Neural cell (in vitro differentiated cells): ENCODE results near the gene ADRA2B. TPM values are rescaled to one million over a fixed set of nuclear protein-coding genes. Genes with fewer than 3 reads are reported as not detected.

ENCODE experiments used
- H2AFZ ChIP-seq: fragments of 200-600, 300-800 bp; sonication (generic), shearing (Covaris generic); 2 replicates; pipeline ENCODE4 v1.6.0; 2014; ENCODE audit warnings: low read depth, mild to moderate bottlenecking, antibody characterized with exemption, low read length, moderate library complexity
- H3F3A ChIP-seq: fragments of 200-600 bp; shearing (Covaris generic); 2 replicates; pipeline ENCODE4 v1.6.1; 2016; ENCODE audit warnings: mild to moderate bottlenecking, moderate library complexity, mixed read lengths, antibody characterized with exemption, low read length; ENCODE audit not compliant: insufficient read depth, poor library complexity, severe bottlenecking
- H3K27ac ChIP-seq: fragments of 200-600, 300-800 bp; sonication (generic), shearing (Covaris generic); 2 replicates; pipeline ENCODE4 v1.5.1; 2014; ENCODE audit warnings: mild to moderate bottlenecking, low read length, moderate library complexity
- H3K27me3 ChIP-seq: fragments of 300-800, 200-600 bp; sonication (generic), shearing (Covaris generic); 2 replicates; pipeline ENCODE4 v1.6.0; 2014; ENCODE audit warnings: mild to moderate bottlenecking, low read depth, low read length, moderate library complexity; ENCODE audit not compliant: insufficient read depth
- H3K36me3 ChIP-seq: fragments of 300-800, 200-600 bp; sonication (generic), shearing (Covaris generic); 2 replicates; pipeline ENCODE4 v1.5.1; 2014; ENCODE audit warnings: mild to moderate bottlenecking, antibody characterized with exemption, low read length, moderate library complexity; ENCODE audit not compliant: insufficient read depth
- H3K4me2 ChIP-seq: fragments of 300-800, 200-600 bp; sonication (generic), shearing (Covaris generic); 2 replicates; pipeline ENCODE4 v1.6.0; 2014; ENCODE audit warnings: mild to moderate bottlenecking, low read length
- H3K4me3 ChIP-seq: fragments of 300-800, 200-600 bp; sonication (generic), shearing (Covaris generic); 2 replicates; pipeline ENCODE4 v1.5.1; 2014; ENCODE audit warnings: mild to moderate bottlenecking, low read length, moderate library complexity
- H3K79me2 ChIP-seq: fragments of 200-600 bp; shearing (Covaris generic); replicated peaks from 2 replicates; pipeline ENCODE4 v1.6.0; 2014; ENCODE audit warnings: mild to moderate bottlenecking, low read length, moderate library complexity; ENCODE audit not compliant: insufficient read depth
- H3K9ac ChIP-seq: fragments of 300-800, 200-600 bp; sonication (generic), shearing (Covaris generic); 2 replicates; pipeline ENCODE4 v1.6.1; 2016; ENCODE audit warnings: mild to moderate bottlenecking, low read length, mixed read lengths
- H3K9me2 ChIP-seq: fragments of 200-600 bp; shearing (Covaris generic); 2 replicates; pipeline ENCODE4 v1.6.1; 2016; ENCODE audit warnings: mild to moderate bottlenecking, low read length, mixed read lengths; ENCODE audit not compliant: insufficient read depth
- H3K9me3 ChIP-seq: fragments of 200-600, 300-800 bp; sonication (generic), shearing (Covaris generic); 2 replicates; pipeline ENCODE4 v1.6.1; 2016; ENCODE audit warnings: mild to moderate bottlenecking, mixed run types, low read length, moderate library complexity, mixed read lengths
- H4K20me1 ChIP-seq: fragments of 200-600 bp; shearing (Covaris generic); 2 replicates; pipeline ENCODE4 v1.6.1; 2016; ENCODE audit warnings: mild to moderate bottlenecking, mixed run types; ENCODE audit not compliant: insufficient read depth
- CTCF ChIP-seq: fragments of 450-650 bp; IDR thresholded peaks from 2 replicates; pipeline ENCODE4 v1.5.1; 2014; ENCODE audit warnings: antibody characterized with exemption, mild to moderate bottlenecking, moderate library complexity; ENCODE audit not compliant: poor library complexity, severe bottlenecking
- EP300 ChIP-seq: fragments of 450-650 bp; conservative IDR thresholded peaks from 2 replicates; pipeline ENCODE4 v1.6.1; 2014; ENCODE audit warnings: antibody characterized with exemption, mild to moderate bottlenecking, moderate library complexity; ENCODE audit not compliant: poor library complexity, severe bottlenecking
- EZH2 ChIP-seq: fragments of 200-600, 300-800 bp; shearing (Covaris generic), sonication (generic); IDR thresholded peaks from 2 replicates; pipeline ENCODE4 v1.6.1; 2014; ENCODE audit warnings: antibody characterized with exemption, low read length, borderline replicate concordance, mild to moderate bottlenecking; ENCODE audit not compliant: insufficient read depth, poor library complexity, severe bottlenecking
- MXI1 ChIP-seq: fragments of 450-650 bp; conservative IDR thresholded peaks from 2 replicates; pipeline ENCODE4 v1.6.1; 2014; ENCODE audit warnings: antibody characterized with exemption, mild to moderate bottlenecking; ENCODE audit not compliant: poor library complexity, severe bottlenecking
- POLR2AphosphoS5 ChIP-seq: IDR thresholded peaks from 2 replicates; pipeline ENCODE4 v1.6.1; 2012
- RAD21 ChIP-seq: fragments of 450-650 bp; conservative IDR thresholded peaks from 2 replicates; pipeline ENCODE4 v1.6.1; 2014; ENCODE audit warnings: antibody characterized with exemption, mild to moderate bottlenecking, moderate library complexity
- REST ChIP-seq: IDR thresholded peaks from 2 replicates; pipeline ENCODE4 v1.6.1; 2012; ENCODE audit warnings: borderline replicate concordance
- SMC3 ChIP-seq: fragments of 450-650 bp; conservative IDR thresholded peaks from 2 replicates; pipeline ENCODE4 v1.6.1; 2014; ENCODE audit warnings: antibody characterized with exemption, mild to moderate bottlenecking, moderate library complexity; ENCODE audit not compliant: poor library complexity
- TAF1 ChIP-seq: IDR thresholded peaks from 2 replicates; pipeline ENCODE4 v1.6.1; 2012; ENCODE audit warnings: low read depth
- polyA plus RNA-seq: library from polyadenylated mRNA; depleted of rRNA; stranded (reverse); fragments of >200 nt; gene quantifications from 2 replicates; pipeline ENCODE4 v1.2.3, GENCODE V29; 2014

ADRA2B gene
- polyA plus RNA-seq, 1 donor from 2014 or later = not detected

- Histone ChIP-seq H3K9ac (no peak overlapping the region), H3K4me3 (no peak overlapping the region), H3K4me2 (no peak overlapping the region), H3K27me3 (peaks cover 25% of the 10 kb centered on the region), H3K9me3 (peaks cover 9% of the 10 kb centered on the region), H3F3A (no peaks in the 10 kb centered on the region), H3K36me3 (no peaks in the 10 kb centered on the region), H3K79me2 (no peaks in the 10 kb centered on the region), H2AFZ (no peak overlapping the region), H3K9me2 (no peaks in the 10 kb centered on the region), H3K27ac (no peak overlapping the region), H4K20me1 (no peaks in the 10 kb centered on the region)
- no peak for TF ChIP-seq MXI1
- TF ChIP-seq RAD21 = no peak
- TF ChIP-seq REST = no peak
- no peak for TF ChIP-seq TAF1
- no peak for TF ChIP-seq POLR2AphosphoS5
- TF ChIP-seq SMC3 = no peak
- no peak for TF ChIP-seq EZH2
- TF ChIP-seq EP300 = no peak
- no peak for TF ChIP-seq CTCF
Observed at GRCh38 chr2:96119389-96119751, 3.0 kb upstream of the ADRA2B start.

- no peak overlapping the region for H3K4me3 ChIP-seq
- no peak overlapping the region for H3K9ac ChIP-seq
- H3K9me2 ChIP-seq = no peaks in the 10 kb centered on the region
- TF ChIP-seq MXI1 = no peak
- TF ChIP-seq EZH2 = no peak
- no peak for TF ChIP-seq TAF1
- no peak for TF ChIP-seq REST
- no peak for TF ChIP-seq POLR2AphosphoS5
- TF ChIP-seq EP300 = no peak
- no peak for TF ChIP-seq CTCF
- TF ChIP-seq SMC3 = no peak
- TF ChIP-seq RAD21 = no peak
- no peaks in the 10 kb centered on the region for H3K36me3 ChIP-seq
- H3K4me2 ChIP-seq = no peak overlapping the region
- no peaks in the 10 kb centered on the region for H3K79me2 ChIP-seq
- no peak overlapping the region for H3K27ac ChIP-seq
- no peaks in the 10 kb centered on the region for H4K20me1 ChIP-seq
- H3F3A ChIP-seq = no peaks in the 10 kb centered on the region
- peaks cover 9% of the 10 kb centered on the region for H3K9me3 ChIP-seq
- H3K27me3 ChIP-seq = peaks cover 25% of the 10 kb centered on the region
- no peak overlapping the region for H2AFZ ChIP-seq
Observed at GRCh38 chr2:96118698-96119388, 2.5 kb upstream of the ADRA2B start.
